GM13977 (cell line): Measurements from ENCODE around the gene OR51D1.

Experiments
- DNase-seq: peaks from one replicate; pipeline ENCODE4 v3.0.0; 2012; ENCODE audit warnings: low spot score
- in situ Hi-C: fragments of 300-500 bp; cut with MboI; formaldehyde crosslinking; loops from one replicate; pipeline ENCODE4 v1.12.0; 2022; ENCODE audit warnings: low sequenced_read_pairs, low pct_unique_long_range_greater_than_20kb, mixed read lengths, inconsistent platforms; ENCODE audit not compliant: unreplicated experiment
- TF ChIP-seq, protein P1 (sequence below): IDR thresholded peaks from 2 replicates; pipeline ENCODE4 v1.5.1; 2012; ENCODE audit warnings: mild to moderate bottlenecking, control low read depth; ENCODE audit not compliant: insufficient read depth; ENCODE audit errors: extremely low read depth, missing control alignments

OR51D1 gene

DNA sequence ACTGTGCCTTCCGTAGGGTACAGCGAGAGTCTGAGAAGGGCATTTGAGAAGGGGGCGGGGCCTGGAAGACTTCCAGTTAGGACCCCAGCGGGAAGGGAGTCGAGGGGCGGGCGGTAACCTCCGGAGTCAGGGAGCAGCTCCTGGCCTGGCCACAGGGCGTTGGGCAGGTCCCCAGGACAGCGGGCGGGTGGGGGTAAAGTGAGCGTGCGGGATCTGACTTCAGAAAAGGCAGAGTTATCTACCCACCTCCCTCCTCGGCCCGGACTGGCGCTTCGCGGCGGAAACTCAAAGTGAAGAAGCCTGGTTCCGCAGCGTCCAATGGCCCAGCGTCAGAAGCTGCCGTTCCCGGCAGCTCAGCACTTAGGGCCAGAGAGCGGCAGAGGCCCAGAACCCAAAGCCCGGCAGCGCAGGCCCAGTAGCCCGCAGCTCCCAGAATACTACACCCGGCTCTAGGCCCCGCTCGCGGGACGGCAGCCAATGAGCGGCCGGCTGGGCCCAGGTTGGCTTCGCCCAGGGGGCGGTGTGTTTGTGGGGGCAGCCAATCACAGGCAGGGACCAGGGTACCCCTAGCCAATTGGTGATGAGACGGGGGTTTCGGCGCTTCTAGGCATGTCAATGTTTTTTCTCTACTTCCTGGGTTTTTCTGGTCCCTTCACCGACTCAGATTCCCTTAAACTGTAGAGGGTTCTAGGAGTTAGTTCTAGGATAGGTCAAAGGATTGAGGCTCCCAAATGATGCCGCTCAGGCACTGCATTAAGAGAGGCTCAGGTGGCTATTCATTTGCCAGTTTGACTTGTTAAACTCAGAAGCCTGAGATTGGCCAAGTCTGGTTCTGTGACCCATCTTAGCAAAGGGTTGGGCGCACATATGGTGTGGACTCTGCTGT is 29.3 kb upstream of the OR51D1 start, which contains the start of gene TRIM68:
TRIM68 (minus strand) TSS at position 451 of the 886 bp plus-strand sequence. CDS start 2,727 bp downstream, outside the sequence.
- TF ChIP-seq, protein P1, sequence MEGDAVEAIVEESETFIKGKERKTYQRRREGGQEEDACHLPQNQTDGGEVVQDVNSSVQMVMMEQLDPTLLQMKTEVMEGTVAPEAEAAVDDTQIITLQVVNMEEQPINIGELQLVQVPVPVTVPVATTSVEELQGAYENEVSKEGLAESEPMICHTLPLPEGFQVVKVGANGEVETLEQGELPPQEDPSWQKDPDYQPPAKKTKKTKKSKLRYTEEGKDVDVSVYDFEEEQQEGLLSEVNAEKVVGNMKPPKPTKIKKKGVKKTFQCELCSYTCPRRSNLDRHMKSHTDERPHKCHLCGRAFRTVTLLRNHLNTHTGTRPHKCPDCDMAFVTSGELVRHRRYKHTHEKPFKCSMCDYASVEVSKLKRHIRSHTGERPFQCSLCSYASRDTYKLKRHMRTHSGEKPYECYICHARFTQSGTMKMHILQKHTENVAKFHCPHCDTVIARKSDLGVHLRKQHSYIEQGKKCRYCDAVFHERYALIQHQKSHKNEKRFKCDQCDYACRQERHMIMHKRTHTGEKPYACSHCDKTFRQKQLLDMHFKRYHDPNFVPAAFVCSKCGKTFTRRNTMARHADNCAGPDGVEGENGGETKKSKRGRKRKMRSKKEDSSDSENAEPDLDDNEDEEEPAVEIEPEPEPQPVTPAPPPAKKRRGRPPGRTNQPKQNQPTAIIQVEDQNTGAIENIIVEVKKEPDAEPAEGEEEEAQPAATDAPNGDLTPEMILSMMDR, result no peak
- peak; percentile 92 for DNase-seq
- in situ Hi-C loops, result no loop called here

DNA sequence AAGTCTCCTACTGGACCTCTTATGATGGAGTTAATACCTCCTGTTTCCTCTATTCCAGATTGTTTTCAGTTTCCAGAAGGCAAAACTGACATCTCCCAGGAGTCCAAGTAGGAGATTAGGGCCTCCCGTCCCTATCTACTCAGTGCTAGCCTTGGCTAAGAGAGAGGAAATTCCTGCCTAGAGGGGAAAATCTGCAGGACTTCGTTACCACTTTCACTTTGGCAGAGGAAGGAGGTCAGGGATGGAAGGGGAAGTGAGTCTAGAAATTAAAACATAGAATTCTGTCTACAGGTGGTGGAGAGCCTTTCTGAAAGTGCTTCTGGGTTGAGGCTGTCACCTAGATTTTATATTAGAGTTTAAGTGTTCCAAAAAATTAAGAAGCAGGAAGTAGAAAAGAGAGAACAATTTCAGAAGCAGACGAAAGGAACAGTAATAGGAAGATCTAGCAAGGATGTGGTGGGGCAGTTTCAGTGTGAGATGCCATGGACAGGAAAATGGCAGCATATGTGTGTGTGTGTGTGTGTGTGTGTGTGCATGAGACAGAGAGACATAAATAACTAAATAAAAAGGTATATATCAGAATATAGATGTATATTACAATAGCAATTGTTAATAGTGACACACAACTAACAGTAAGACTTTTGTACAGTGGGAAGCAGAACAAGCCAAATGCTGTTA is 26.9 kb upstream of the OR51D1 start:
- no peak for DNase-seq
- in situ Hi-C loops, result no loop called here
- TF ChIP-seq, protein P1, result no peak

- in situ Hi-C loops, result no loop called here
- TF ChIP-seq, protein P1, result no peak
- no peak for DNase-seq
Measured at GRCh38 chr11:4611986-4612385, 25.3 kb upstream of the OR51D1 start.

GRCh38 chr11:4615856-4616444 is 21.3 kb upstream of the OR51D1 start:
- TF ChIP-seq, protein P1, result no peak
- no peak for DNase-seq
- in situ Hi-C loops, result no loop called here

GRCh38 chr11:4619514-4619913 is 17.8 kb upstream of the OR51D1 start:
- in situ Hi-C loops, result no loop called here
- TF ChIP-seq, protein P1, result no peak

DNA sequence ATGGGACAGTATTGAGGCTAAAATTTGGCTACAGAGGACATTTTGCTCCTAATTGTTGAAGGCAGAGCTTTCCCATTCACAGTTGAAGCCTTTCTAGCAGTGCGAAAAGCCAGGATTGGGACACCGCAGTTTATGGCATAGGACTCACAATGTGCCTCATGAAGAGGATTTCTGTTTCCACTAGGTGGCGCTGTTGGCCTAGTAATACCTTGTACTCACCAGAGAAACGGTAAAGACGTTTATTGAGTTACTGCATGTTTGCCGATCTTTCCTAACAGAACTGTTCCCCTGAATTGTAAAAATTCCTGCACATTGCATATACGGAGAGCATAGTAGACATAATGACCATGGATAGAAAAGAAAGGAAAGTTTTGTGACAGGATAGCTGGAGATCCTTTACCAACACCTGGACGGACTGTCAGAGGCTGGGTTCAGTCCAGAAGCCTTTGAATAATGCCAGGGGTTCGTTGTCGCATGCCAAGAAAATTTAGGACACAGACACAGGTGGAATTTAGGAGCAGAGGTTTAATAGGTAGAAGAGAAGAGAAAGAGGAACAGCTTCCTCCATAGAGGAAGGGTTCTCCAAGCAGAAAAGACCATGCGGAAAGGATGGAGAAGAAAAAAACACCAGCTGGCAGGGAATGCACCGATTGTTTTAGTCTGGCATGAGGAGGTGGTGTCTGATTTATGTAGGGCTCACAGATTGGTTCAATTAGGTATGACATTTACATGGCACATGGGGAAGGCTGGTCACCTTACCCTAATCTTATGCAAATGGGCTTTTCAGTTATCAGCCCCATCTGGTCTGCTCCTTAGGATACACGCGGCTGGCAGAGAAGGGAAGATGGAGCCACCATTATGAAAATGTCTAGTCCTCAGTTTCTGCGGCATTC is 10.8 kb upstream of the OR51D1 start:
- in situ Hi-C loops, result loop anchor here (25.0 kb wide), 1 partner anchor 361 kb away; the partner anchor contains the start of gene OR51L1
- DNase-seq, result no peak
- TF ChIP-seq, protein P1, result peak; percentile 65

More at GRCh38 chr11:4619514-4619913, 17.8 kb upstream of the OR51D1 start:
- DNase-seq, result no peak
